ENCODE measurements around the gene SIPA1L3. TPM values are rescaled to one million over a fixed set of nuclear protein-coding genes. Genes with fewer than 3 reads are reported as not detected.

Gene SIPA1L3
- total and polyA plus RNA-seq, 12 donors = 2.2 to 24.1 (median 11.8) TPM

GRCh38 chr19:38204728-38205127 lies 297.7 kb downstream of the SIPA1L3 start:
- H3K27ac ChIP-seq = no peak overlapping the region
- no peak overlapping the region for H3K4me3 ChIP-seq
- H3K9me3 ChIP-seq (replicated peaks in 1 of 3) = no peaks in the 10 kb centered on the region
- intact Hi-C loops (cut with DNase I) = no loop called here
- DNase-seq = no peak
- peaks cover 0 to 6% of the 10 kb centered on the region in 2 donors for H3K36me3 ChIP-seq (replicated peaks in 1 of 2)
- no peaks in the 10 kb centered on the region for H3K4me1 ChIP-seq (replicated peaks in 1 of 2)
- H3K27me3 ChIP-seq = no peaks in the 10 kb centered on the region
- WGBS, 4 donors = 94 to 97% (median 95%) methylated on average over 8 of the region's 8 CpGs
- no peak for TF ChIP-seq POLR2A (IDR thresholded peaks at IDR 0.05)
- no peak for TF ChIP-seq CTCF (IDR thresholded peaks at IDR 0.05)

- H3K4me1 ChIP-seq (replicated peaks in 1 of 2) = no peaks in the 10 kb centered on the region
- no peak overlapping the region for H3K27ac ChIP-seq
- H3K4me3 ChIP-seq = no peak overlapping the region
- intact Hi-C loops (cut with DNase I) = no loop called here
- TF ChIP-seq POLR2A (IDR thresholded peaks at IDR 0.05) = no peak
- no peak for TF ChIP-seq CTCF (IDR thresholded peaks at IDR 0.05)
- H3K9me3 ChIP-seq (replicated peaks in 1 of 3) = no peaks in the 10 kb centered on the region
- 79 to 94% (median 93%) methylated on average over 3 to 36 of the region's 36 CpGs for WGBS, 4 donors
- no peak for DNase-seq
- peaks cover 0 to 6% of the 10 kb centered on the region in 2 donors for H3K36me3 ChIP-seq (replicated peaks in 1 of 2)
- H3K27me3 ChIP-seq = peaks cover 1% of the 10 kb centered on the region
Measured at GRCh38 chr19:38206006-38206745, 299.2 kb downstream of the SIPA1L3 start.

GRCh38 chr19:38206928-38207327 lies 299.9 kb downstream of the SIPA1L3 start:
- Histone ChIP-seq H3K27ac (no peak overlapping the region), H3K4me3 (no peak overlapping the region), H3K9me3 (replicated peaks in 1 of 3) (no peaks in the 10 kb centered on the region), H3K4me1 (replicated peaks in 1 of 2) (no peaks in the 10 kb centered on the region), H3K36me3 (replicated peaks in 1 of 2) (peaks cover 0 to 6% of the 10 kb centered on the region in 2 donors), H3K27me3 (peaks cover 9% of the 10 kb centered on the region)
- TF ChIP-seq POLR2A (IDR thresholded peaks at IDR 0.05) = no peak
- DNase-seq = no peak
- 89 to 95% (median 92%) methylated on average over 16 of the region's 16 CpGs for WGBS, 4 donors
- intact Hi-C loops (cut with DNase I) = no loop called here

- no peaks in the 10 kb centered on the region for H3K4me1 ChIP-seq (replicated peaks in 1 of 2)
- H3K4me3 ChIP-seq = no peak overlapping the region
- H3K27me3 ChIP-seq = peaks cover 10% of the 10 kb centered on the region
- intact Hi-C loops (cut with DNase I) = no loop called here
- H3K9me3 ChIP-seq (replicated peaks in 1 of 3) = no peaks in the 10 kb centered on the region
- H3K36me3 ChIP-seq (replicated peaks in 1 of 2) = peaks cover 0 to 6% of the 10 kb centered on the region in 2 donors
- WGBS, 4 donors = 68 to 81% (median 75%) methylated on average over 6 to 12 of the region's 12 CpGs
- no peak for DNase-seq
- no peak overlapping the region for H3K27ac ChIP-seq
- TF ChIP-seq POLR2A (IDR thresholded peaks at IDR 0.05) = no peak
- no peak for TF ChIP-seq CTCF (IDR thresholded peaks at IDR 0.05)
Measured at GRCh38 chr19:38207543-38207942, 300.5 kb downstream of the SIPA1L3 start.

GRCh38 chr19:38208571-38208970 lies 301.6 kb downstream of the SIPA1L3 start:
- H3K4me3 ChIP-seq = no peak overlapping the region
- TF ChIP-seq CTCF (IDR thresholded peaks at IDR 0.05) = no peak
- TF ChIP-seq POLR2A (IDR thresholded peaks at IDR 0.05) = no peak
- no peaks in the 10 kb centered on the region for H3K4me1 ChIP-seq (replicated peaks in 1 of 2)
- intact Hi-C loops (cut with DNase I) = no loop called here
- peaks cover 0 to 6% of the 10 kb centered on the region in 2 donors for H3K36me3 ChIP-seq (replicated peaks in 1 of 2)
- H3K27ac ChIP-seq = no peak overlapping the region
- no peaks in the 10 kb centered on the region for H3K9me3 ChIP-seq (replicated peaks in 1 of 3)
- DNase-seq = no peak
- peaks cover 10% of the 10 kb centered on the region for H3K27me3 ChIP-seq
- 87 to 94% (median 93%) methylated on average over 3 of the region's 3 CpGs for WGBS, 4 donors

All from adrenal gland (tissue), 12 donors.